ENCODE measurements around the gene ELMO1. TPM values are rescaled to one million over a fixed set of nuclear protein-coding genes. Genes with fewer than 3 reads are reported as not detected.

The ELMO1 gene
- total RNA-seq, 1 donor from 2014 or later = 29.4 TPM

DNA sequence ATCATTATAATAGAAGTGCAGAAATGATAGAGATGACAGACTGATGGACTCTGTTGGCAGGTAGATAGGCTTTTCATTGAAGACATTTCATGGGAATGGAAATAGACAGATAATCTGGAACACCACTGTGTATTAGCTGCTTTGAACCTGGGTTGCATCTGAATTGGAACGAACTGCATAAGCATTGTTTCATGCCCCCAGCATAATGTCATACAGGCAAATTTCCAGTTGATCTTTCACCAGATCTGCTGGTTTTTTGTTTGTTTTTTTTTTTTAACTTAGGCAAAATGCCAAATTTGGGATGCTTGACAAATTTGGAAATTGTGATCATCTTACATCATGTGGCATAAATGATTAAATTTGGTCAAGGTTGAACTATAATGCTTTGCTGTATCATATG is 552.2 kb downstream of the ELMO1 start:
- peaks cover 4% of the 10 kb centered on the region for H3K4me1 Mint-ChIP-seq (ENCODE audit: unreplicated experiment)
- H3K36me3 Mint-ChIP-seq = peaks cover 7% of the 10 kb centered on the region
- no peaks in the 10 kb centered on the region for H3K9me3 Mint-ChIP-seq
- H3K27me3 Mint-ChIP-seq = no peaks in the 10 kb centered on the region
- DNase-seq (ENCODE audit: extremely low spot score, unreplicated experiment) = no peak
- TF ChIP-seq, protein P1, sequence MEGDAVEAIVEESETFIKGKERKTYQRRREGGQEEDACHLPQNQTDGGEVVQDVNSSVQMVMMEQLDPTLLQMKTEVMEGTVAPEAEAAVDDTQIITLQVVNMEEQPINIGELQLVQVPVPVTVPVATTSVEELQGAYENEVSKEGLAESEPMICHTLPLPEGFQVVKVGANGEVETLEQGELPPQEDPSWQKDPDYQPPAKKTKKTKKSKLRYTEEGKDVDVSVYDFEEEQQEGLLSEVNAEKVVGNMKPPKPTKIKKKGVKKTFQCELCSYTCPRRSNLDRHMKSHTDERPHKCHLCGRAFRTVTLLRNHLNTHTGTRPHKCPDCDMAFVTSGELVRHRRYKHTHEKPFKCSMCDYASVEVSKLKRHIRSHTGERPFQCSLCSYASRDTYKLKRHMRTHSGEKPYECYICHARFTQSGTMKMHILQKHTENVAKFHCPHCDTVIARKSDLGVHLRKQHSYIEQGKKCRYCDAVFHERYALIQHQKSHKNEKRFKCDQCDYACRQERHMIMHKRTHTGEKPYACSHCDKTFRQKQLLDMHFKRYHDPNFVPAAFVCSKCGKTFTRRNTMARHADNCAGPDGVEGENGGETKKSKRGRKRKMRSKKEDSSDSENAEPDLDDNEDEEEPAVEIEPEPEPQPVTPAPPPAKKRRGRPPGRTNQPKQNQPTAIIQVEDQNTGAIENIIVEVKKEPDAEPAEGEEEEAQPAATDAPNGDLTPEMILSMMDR (conservative IDR thresholded peaks at IDR 0.05) = no peak
- no peak overlapping the region for H3K27ac Mint-ChIP-seq
- H3K4me3 Mint-ChIP-seq = no peak overlapping the region

GRCh38 chr7:36895192-36895591 is 553.5 kb downstream of the ELMO1 start:
- Mint-ChIP-seq H3K4me1 (ENCODE audit: unreplicated experiment) (peaks cover 4% of the 10 kb centered on the region), H3K36me3 (peaks cover 11% of the 10 kb centered on the region), H3K4me3 (no peak overlapping the region), H3K27ac (no peak overlapping the region), H3K9me3 (no peaks in the 10 kb centered on the region), H3K27me3 (no peaks in the 10 kb centered on the region)
- TF ChIP-seq, protein P1 (conservative IDR thresholded peaks at IDR 0.05) = no peak
- DNase-seq (ENCODE audit: extremely low spot score, unreplicated experiment) = no peak

GRCh38 chr7:36894190-36894589 is 554.5 kb downstream of the ELMO1 start:
- Mint-ChIP-seq H3K4me3 (no peak overlapping the region), H3K36me3 (peaks cover 10% of the 10 kb centered on the region), H3K9me3 (no peaks in the 10 kb centered on the region), H3K27me3 (no peaks in the 10 kb centered on the region), H3K4me1 (ENCODE audit: unreplicated experiment) (peaks cover 4% of the 10 kb centered on the region), H3K27ac (no peak overlapping the region)
- DNase-seq (ENCODE audit: extremely low spot score, unreplicated experiment) = no peak
- TF ChIP-seq, protein P1 (conservative IDR thresholded peaks at IDR 0.05) = no peak

- Mint-ChIP-seq H3K4me3 (no peak overlapping the region), H3K36me3 (peaks cover 8% of the 10 kb centered on the region), H3K9me3 (no peaks in the 10 kb centered on the region), H3K27me3 (no peaks in the 10 kb centered on the region), H3K4me1 (ENCODE audit: unreplicated experiment) (peaks cover 9% of the 10 kb centered on the region), H3K27ac (no peak overlapping the region)
- no peak for DNase-seq (ENCODE audit: extremely low spot score, unreplicated experiment)
- TF ChIP-seq, protein P1 (conservative IDR thresholded peaks at IDR 0.05) = no peak
These were observed 559.5 kb downstream of the ELMO1 start for GRCh38 chr7:36889182-36889581.

- Mint-ChIP-seq H3K27me3 (no peaks in the 10 kb centered on the region), H3K9me3 (no peaks in the 10 kb centered on the region), H3K4me1 (ENCODE audit: unreplicated experiment) (peaks cover 9% of the 10 kb centered on the region), H3K4me3 (no peak overlapping the region), H3K27ac (no peak overlapping the region), H3K36me3 (peaks cover 8% of the 10 kb centered on the region)
- no peak for DNase-seq (ENCODE audit: extremely low spot score, unreplicated experiment)
- TF ChIP-seq, protein P1 (conservative IDR thresholded peaks at IDR 0.05) = no peak
These were observed 560.7 kb downstream of the ELMO1 start for GRCh38 chr7:36887969-36888368.

DNA sequence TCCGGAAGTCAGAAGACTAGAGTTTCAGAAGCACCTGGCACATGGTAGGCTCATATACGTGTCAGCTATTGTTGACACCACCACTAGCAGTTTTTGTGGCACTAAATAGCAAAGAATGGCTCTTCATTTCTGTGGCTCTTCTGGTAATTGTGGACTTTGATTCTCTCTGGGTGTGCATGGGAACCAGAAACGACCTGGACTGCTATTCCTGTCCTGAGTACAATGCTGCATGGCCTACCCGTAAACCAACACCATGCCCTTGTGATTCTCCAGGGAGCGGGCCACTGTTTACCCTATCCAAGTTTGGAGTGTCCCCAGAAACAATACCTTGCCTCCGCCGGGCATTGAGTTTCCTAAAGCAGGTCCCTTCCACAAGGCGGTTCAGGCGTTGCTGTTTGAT is 561.4 kb downstream of the ELMO1 start:
- H3K4me3 Mint-ChIP-seq = no peak overlapping the region
- TF ChIP-seq, protein P1 (conservative IDR thresholded peaks at IDR 0.05) = no peak
- H3K27ac Mint-ChIP-seq = no peak overlapping the region
- DNase-seq (ENCODE audit: extremely low spot score, unreplicated experiment) = no peak
- no peaks in the 10 kb centered on the region for H3K9me3 Mint-ChIP-seq
- no peaks in the 10 kb centered on the region for H3K27me3 Mint-ChIP-seq
- H3K4me1 Mint-ChIP-seq (ENCODE audit: unreplicated experiment) = peaks cover 9% of the 10 kb centered on the region
- H3K36me3 Mint-ChIP-seq = peaks cover 8% of the 10 kb centered on the region

Measured in type B pancreatic cell (in vitro differentiated cells).